AG09319 (cell line): ENCODE results near the gene TMEM30B.

ENCODE experiments used
- DNase-seq: peaks from one replicate; pipeline ENCODE4 v3.0.0-alpha.2; 2010; ENCODE audit warnings: low read depth; ENCODE audit errors: extremely low read depth
- CTCF ChIP-seq: IDR thresholded peaks from 2 replicates; pipeline ENCODE4 v1.5.1; 2011; ENCODE audit warnings: low read depth, mild to moderate bottlenecking, inconsistent platforms, low read length, moderate library complexity

TMEM30B gene

GRCh38 chr14:61256826-61257468, 24.2 kb downstream of the TMEM30B start:
- no peak for TF ChIP-seq CTCF
- no peak for DNase-seq

GRCh38 chr14:61255968-61256367, 25.2 kb downstream of the TMEM30B start:
- no peak for DNase-seq
- TF ChIP-seq CTCF = no peak

- TF ChIP-seq CTCF = no peak
Observed at GRCh38 chr14:61254808-61255526, 26.2 kb downstream of the TMEM30B start.

GRCh38 chr14:61253064-61253738, 27.9 kb downstream of the TMEM30B start:
- TF ChIP-seq CTCF = no peak
- no peak for DNase-seq

More at GRCh38 chr14:61254808-61255526, 26.2 kb downstream of the TMEM30B start:
- no peak for DNase-seq

- peak; percentile 95 for DNase-seq
- peak; percentile 91 for TF ChIP-seq CTCF
Observed at GRCh38 chr14:61252369-61253063, 28.6 kb downstream of the TMEM30B start.

- DNase-seq = no peak
- no peak for TF ChIP-seq CTCF
Observed at GRCh38 chr14:61250063-61250462, 31.1 kb downstream of the TMEM30B start.
